Activated CD4-positive, alpha-beta T cell treated with anti-CD3 and anti-CD28 coated beads, Interleukin-10, Interleukin-2, amounts not matched to agents 100 ng/mL and 50 ng/mL, durations not matched to agents 16 hours and 8 hours (primary cell): ENCODE results near the gene ZFYVE28.

Experiments used
- DNase-seq: peaks from one replicate; pipeline ENCODE4 v3.0.0-alpha.2; 2020

The ZFYVE28 gene

DNA sequence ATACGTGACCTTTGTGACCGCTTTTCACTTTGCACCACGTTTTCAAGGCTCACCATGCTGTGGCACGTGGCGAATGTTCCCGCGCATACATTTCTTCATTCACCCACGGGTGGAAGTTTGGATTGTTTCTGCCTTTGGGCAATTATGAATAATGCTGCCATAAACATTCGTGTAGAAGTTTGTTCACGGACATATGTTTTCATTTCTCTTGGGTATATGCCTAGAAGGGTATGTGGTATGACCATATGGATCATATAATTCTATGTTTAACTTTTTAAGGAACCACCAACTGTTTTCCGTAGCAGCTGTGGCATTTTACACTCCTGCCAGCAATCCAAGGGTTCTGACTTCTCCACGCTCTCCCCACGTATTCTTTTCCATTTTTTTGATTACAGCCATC is 95.6 kb downstream of the ZFYVE28 start:
- DNase-seq: no peak

DNA sequence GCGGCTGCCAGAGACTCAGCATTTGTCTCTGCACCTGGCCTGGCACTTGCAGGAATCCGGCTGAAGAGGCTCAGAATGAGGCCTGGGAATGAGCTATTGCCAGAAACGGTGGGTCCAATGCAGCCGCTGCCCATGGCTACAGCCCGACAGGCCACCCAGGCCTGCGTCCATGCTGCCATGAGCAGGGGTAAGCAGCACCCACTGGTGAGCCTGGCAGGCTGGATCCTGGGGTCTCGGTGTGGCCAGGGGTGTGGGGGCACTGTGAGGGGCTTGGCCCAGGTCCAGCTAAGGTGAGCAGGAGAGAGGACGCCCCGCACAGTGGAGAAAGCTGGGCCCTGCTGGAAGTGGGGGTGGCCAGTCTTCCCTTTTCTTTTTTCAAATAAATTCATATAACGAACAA is 96.2 kb downstream of the ZFYVE28 start:
- no peak for DNase-seq

GRCh38 chr4:2321279-2322196 is 96.9 kb downstream of the ZFYVE28 start:
- no peak for DNase-seq

- DNase-seq: no peak
Observed at GRCh38 chr4:2320746-2321145, 97.7 kb downstream of the ZFYVE28 start.

- DNase-seq: no peak
Observed at GRCh38 chr4:2320152-2320551, 98.3 kb downstream of the ZFYVE28 start.

DNA sequence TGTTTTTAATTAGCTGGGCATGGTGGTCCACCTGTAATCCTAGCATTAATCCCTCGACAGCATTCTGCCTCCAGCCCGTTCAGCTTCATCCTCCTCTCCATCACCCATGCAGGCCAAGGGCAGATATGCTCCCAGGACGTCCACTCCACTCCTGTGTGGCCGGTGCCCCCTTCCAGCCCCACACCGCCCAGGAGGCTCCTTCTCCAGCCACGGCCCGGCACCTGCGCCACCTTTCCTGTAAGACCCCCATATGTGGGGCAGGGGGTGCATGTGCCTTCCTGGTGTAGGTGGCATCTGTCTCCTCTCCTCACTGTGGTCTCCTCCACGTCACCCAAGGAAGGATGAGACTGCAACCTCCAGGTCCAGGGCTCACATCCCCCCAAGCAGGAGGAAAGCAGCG is 99.6 kb downstream of the ZFYVE28 start:
- DNase-seq: no peak

DNA sequence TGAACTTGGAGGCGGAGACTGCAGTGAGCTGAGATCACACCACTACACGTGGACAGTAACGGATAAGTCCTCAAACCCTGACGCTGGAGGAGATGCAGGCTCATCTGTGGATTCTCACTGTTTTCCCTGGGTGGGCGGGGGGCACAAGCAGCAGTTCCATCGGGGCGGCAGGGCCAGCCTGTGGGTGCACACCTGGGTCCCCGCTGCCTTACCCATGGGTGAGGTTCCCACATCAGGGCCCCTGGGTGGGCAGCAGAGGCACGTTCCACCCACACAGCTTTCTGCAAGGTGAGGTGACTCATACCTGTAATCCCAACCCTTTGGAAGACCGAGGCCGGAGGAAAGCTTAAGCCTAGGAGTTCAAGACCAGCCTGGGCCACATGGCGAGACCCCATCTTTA is 100.0 kb downstream of the ZFYVE28 start:
- no peak for DNase-seq

DNA sequence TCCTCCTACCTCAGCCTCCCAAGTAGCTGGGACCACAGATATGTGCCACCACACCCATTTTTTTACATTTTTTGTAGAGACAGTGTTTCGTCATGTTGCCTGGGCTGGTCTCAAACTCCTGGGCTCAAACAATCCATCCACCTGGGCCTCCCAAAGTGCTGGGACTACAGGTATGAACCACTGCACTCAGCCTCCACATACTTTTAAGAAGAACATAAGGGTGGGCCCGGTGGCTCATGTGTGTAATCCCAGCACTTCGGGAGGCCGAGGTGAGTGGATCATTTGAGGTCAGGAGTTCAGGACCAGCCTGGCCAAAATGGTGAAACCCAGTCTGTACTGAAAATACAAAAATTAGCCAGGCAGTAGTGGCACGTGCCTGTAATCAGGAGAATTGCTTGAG is 105.1 kb downstream of the ZFYVE28 start:
- DNase-seq: no peak

DNA sequence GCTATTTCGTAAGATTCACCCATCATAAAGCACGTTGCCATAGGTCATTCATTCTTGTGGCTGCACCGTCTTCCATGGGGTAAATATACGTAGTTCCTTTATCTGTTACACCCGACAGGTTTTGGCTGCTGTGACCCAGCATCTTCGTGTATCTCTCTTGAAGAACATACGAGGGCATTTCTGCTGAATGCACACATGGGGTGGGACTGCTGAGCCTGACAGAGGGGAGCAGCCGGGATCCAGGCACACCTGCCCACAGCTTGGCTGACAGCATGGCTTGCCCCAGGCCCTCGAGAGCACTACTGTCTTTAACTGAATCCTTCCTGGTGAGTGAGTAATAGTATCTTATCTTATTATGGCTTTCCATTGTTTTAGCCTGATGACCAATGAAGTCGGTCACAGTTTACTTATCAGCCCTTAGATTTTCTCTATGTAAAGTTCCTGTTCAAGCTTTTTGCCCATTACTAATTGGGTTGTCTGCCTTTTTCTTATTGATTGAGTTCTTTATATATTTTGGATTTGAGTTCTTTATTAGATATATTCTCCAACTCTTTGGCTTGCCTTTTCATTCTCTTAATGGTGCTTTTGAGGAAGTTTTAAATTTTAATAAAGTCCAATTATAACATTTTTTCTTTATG is 111.6 kb downstream of the ZFYVE28 start:
- DNase-seq: no peak

- DNase-seq: no peak
Observed at GRCh38 chr4:2305766-2306501, 112.5 kb downstream of the ZFYVE28 start.

DNA sequence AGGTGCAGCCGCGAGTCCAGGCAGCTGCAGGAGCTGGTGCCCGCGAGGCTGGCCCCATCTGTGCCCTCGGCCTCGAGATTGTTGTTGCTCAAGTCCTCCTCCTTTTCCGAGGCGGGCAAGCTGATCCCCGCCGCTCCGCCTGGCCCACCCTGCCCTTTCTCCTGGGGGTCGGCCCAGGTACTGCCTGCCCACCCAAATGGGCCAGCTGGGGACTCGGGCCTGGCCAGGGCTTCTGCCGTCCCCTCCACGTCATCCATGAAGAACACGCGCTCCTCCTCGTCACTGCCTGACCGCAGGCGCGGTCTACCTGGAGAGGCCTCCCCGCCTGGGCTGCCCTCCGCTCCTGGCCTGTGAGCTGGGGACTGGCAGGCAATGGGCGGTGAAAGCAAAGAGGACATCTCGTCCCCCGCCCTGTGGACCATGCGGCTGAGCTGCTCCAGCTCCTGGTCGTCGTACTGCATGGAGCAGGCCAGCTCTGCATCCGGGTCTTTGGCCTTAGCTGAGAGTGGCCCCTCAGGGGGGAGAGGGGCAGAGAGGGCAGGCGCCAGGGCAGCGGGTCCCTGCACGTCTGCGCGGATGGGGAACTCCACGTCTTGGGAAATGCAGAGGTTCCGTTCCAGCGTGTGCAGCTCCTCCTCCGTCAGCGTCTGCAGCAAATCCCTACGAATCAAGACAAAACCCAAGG is 113.4 kb downstream of the ZFYVE28 start:
- no peak for DNase-seq

DNA sequence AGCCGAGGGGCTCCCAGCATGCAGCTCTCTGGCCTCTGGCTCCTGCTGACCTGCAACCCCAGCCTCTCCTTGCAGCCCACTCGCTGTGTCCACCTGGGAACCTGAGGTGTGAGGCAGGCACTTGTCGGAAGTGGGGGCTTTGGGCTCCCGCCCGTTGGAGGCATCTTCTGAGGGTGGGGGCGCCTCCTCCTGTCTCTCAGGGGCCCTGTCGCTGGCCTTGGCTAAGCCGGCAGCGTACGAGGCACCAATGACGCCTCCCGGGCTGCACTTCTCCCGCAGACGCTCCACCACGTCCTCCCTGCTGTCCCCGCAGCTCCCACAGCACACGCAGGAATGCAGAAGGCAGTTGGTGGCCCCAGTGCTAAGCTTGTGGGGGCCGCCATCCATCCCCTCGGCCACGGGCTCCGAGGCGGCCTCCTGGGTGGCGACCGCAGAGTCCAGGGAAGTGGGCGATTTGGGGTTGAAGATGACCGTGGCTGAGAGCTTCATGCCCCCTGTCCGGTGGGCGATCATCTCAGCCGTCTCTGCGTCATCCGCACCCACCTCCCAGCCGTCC is 114.0 kb downstream of the ZFYVE28 start:
- DNase-seq: no peak

GRCh38 chr4:2303686-2304320 is 114.6 kb downstream of the ZFYVE28 start:
- DNase-seq: no peak

GRCh38 chr4:2303121-2303685 is 115.2 kb downstream of the ZFYVE28 start:
- DNase-seq: no peak

DNA sequence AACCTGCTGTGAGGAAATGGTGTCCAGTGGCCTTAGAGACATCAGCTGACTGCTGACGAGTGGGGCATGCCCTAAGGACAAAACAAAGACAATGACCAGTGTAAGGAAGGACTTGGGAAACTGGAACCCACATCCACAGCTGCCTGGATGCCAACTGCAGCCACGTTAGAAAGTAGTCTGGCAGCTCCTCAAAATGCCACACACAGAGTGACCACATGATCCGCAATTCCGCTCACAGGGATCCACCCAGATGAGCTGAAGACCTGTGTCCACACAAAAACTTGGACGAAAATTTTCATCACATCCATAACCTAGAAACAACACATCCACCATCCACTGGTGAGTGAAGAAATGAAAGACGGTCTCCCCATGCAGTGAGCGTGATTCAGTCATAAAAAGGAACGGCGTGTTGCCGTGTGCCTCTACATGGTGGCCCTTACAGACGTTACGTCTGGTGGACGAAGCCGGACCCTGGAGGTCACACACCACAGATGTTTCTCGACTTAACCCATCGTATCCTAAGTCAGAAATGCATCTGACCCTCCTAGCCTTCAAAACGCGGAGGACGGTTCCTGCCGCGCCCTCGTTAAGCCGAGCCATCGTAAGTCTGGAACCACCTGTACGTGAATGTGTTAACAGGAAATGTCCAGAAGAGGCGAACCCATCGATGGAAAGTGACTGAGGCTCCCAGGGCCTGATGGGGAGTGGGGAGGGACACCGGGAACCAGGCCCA is 115.9 kb downstream of the ZFYVE28 start:
- DNase-seq: no peak

DNA sequence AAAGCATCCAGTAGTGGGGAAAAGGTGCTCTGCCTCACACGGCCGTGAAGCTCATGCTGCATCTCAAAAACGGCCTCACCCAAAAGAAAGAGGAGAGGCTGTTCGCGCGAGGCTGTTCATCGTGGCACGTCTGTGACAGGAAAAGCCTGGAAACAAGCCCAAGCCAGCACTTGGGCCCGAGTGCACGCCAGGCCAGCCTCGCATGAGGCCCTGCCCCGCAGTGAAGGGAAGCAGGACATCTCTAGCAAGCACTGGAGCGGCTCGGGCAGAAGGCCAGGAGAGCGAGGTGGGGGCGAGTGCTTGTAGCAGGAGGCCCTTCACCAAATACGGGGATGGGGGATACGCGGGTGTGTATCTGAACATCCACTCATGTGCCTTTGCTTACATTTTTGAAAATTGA is 116.6 kb downstream of the ZFYVE28 start:
- no peak for DNase-seq

- no peak for DNase-seq
Observed at GRCh38 chr4:2301225-2301642, 117.2 kb downstream of the ZFYVE28 start.

GRCh38 chr4:2300431-2301224 is 117.8 kb downstream of the ZFYVE28 start:
- DNase-seq: no peak

- no peak for DNase-seq
Observed at GRCh38 chr4:2299794-2300193, 118.7 kb downstream of the ZFYVE28 start.

- no peak for DNase-seq
Observed at GRCh38 chr4:2298532-2298991, 119.9 kb downstream of the ZFYVE28 start.
